ENCODE results near the gene NACC2. TPM values are rescaled to one million over a fixed set of nuclear protein-coding genes. Genes with fewer than 3 reads are reported as not detected.

NACC2 gene
- total RNA-seq, 1 donor from 2014 or later, result 3.9 TPM

GRCh38 chr9:136128436-136128835, 33.3 kb upstream of the NACC2 start:
- no peak for TF ChIP-seq CTCF (IDR thresholded peaks at IDR 0.05; ENCODE audit: partially characterized antibody, unreplicated experiment)
- H3K27me3 Mint-ChIP-seq (ENCODE audit: unreplicated experiment), result peaks cover 13% of the 10 kb centered on the region
- peaks cover 2% of the 10 kb centered on the region for H3K9me3 Mint-ChIP-seq (ENCODE audit: unreplicated experiment)
- no peak overlapping the region for H3K27ac Mint-ChIP-seq (ENCODE audit: unreplicated experiment)
- no peak overlapping the region for H3K4me3 Mint-ChIP-seq (ENCODE audit: unreplicated experiment)
- no peak for DNase-seq
- no peaks in the 10 kb centered on the region for H3K4me1 Mint-ChIP-seq (ENCODE audit: low read depth, unreplicated experiment)
- no peaks in the 10 kb centered on the region for H3K36me3 Mint-ChIP-seq (ENCODE audit: unreplicated experiment)

- no peak overlapping the region for H3K4me3 Mint-ChIP-seq (ENCODE audit: unreplicated experiment)
- no peak overlapping the region for H3K27ac Mint-ChIP-seq (ENCODE audit: unreplicated experiment)
- TF ChIP-seq CTCF (IDR thresholded peaks at IDR 0.05; ENCODE audit: partially characterized antibody, unreplicated experiment), result no peak
- H3K27me3 Mint-ChIP-seq (ENCODE audit: unreplicated experiment), result peaks cover 15% of the 10 kb centered on the region
- H3K9me3 Mint-ChIP-seq (ENCODE audit: unreplicated experiment), result peaks cover 2% of the 10 kb centered on the region
- no peaks in the 10 kb centered on the region for H3K4me1 Mint-ChIP-seq (ENCODE audit: low read depth, unreplicated experiment)
- H3K36me3 Mint-ChIP-seq (ENCODE audit: unreplicated experiment), result no peaks in the 10 kb centered on the region
- no peak for DNase-seq
These were observed 32.2 kb upstream of the NACC2 start for GRCh38 chr9:136127313-136127712.

- no peak for DNase-seq
- Mint-ChIP-seq H3K9me3 (ENCODE audit: unreplicated experiment) (peaks cover 2% of the 10 kb centered on the region), H3K27ac (ENCODE audit: unreplicated experiment) (no peak overlapping the region), H3K27me3 (ENCODE audit: unreplicated experiment) (peaks cover 13% of the 10 kb centered on the region), H3K36me3 (ENCODE audit: unreplicated experiment) (no peaks in the 10 kb centered on the region), H3K4me1 (ENCODE audit: low read depth, unreplicated experiment) (no peaks in the 10 kb centered on the region), H3K4me3 (ENCODE audit: unreplicated experiment) (peak overlapping the region; percentile 15)
- no peak for TF ChIP-seq CTCF (IDR thresholded peaks at IDR 0.05; ENCODE audit: partially characterized antibody, unreplicated experiment)
These were observed 30.0 kb upstream of the NACC2 start for GRCh38 chr9:136124976-136125692.

GRCh38 chr9:136122425-136123383, 27.6 kb upstream of the NACC2 start:
- peaks cover 8% of the 10 kb centered on the region for H3K27me3 Mint-ChIP-seq (ENCODE audit: unreplicated experiment)
- DNase-seq, result peak; percentile 90
- H3K9me3 Mint-ChIP-seq (ENCODE audit: unreplicated experiment), result no peaks in the 10 kb centered on the region
- no peak overlapping the region for H3K4me3 Mint-ChIP-seq (ENCODE audit: unreplicated experiment)
- no peaks in the 10 kb centered on the region for H3K4me1 Mint-ChIP-seq (ENCODE audit: low read depth, unreplicated experiment)
- TF ChIP-seq CTCF (IDR thresholded peaks at IDR 0.05; ENCODE audit: partially characterized antibody, unreplicated experiment), result peak; percentile 89
- H3K36me3 Mint-ChIP-seq (ENCODE audit: unreplicated experiment), result no peaks in the 10 kb centered on the region
- no peak overlapping the region for H3K27ac Mint-ChIP-seq (ENCODE audit: unreplicated experiment)
